ENCODE results near the gene MICALL2. TPM values are rescaled to one million over a fixed set of nuclear protein-coding genes. Genes with fewer than 3 reads are reported as not detected.

MICALL2 gene
- total RNA-seq, 1 experiment from 2014 or later, result 15.7 TPM

DNA sequence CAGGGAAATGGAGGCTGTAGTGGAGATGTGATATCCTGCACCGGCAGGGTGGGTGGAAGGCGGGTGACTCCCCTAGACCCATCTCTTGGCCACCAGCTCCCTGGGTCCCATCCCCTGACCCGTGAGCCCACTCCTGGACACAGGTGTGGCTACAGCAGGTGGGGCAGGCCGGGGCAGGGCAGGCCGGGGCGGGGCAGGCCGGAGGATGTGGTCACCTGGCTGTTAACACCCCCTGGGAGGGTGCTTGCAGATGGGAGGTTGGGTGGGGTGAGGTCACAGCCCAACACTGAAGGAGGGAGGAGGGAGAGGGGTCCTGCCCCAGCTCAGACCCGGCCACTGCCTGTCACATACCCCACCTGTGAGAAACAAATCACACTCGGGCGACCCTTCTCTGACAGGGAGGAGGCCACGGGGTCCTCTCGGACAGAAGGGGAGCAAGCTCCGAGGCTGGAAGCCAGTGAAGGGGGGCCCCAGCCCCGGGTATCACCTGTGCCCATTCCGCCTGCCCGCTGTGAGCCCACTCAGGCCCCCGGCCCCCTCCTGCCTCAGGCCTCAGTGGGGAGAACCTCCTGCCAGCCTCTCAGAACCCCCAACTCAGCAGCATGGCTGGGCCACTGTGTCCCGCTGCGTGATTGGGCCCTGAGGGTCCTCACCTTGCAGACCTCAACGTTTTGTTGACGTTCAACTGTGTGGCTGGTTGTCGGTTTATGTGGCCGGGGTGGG is 74.0 kb downstream of the MICALL2 start:
- ATAC-seq, result no peak
- no peak for DNase-seq (ENCODE audit: low spot score)
- no peaks in the 10 kb centered on the region for H3K9me3 Mint-ChIP-seq
- ChIA-PET POLR2A (no interaction called here), CTCF (interaction anchor here (0.9 to 2.8 kb wide), 7 partner anchors 15 to 95 kb away, joined by 3 to 12 read pairs (median 4); no protein-coding TSS in a partner anchor)
- H3K36me3 Mint-ChIP-seq, result no peaks in the 10 kb centered on the region
- no peak overlapping the region for H3K4me3 Mint-ChIP-seq
- H3K27me3 Mint-ChIP-seq (ENCODE audit: low read depth), result peaks cover 2% of the 10 kb centered on the region; the same call in 1 of the 2 replicates
- no peak overlapping the region for H3K27ac Mint-ChIP-seq
- TF ChIP-seq, protein P1, sequence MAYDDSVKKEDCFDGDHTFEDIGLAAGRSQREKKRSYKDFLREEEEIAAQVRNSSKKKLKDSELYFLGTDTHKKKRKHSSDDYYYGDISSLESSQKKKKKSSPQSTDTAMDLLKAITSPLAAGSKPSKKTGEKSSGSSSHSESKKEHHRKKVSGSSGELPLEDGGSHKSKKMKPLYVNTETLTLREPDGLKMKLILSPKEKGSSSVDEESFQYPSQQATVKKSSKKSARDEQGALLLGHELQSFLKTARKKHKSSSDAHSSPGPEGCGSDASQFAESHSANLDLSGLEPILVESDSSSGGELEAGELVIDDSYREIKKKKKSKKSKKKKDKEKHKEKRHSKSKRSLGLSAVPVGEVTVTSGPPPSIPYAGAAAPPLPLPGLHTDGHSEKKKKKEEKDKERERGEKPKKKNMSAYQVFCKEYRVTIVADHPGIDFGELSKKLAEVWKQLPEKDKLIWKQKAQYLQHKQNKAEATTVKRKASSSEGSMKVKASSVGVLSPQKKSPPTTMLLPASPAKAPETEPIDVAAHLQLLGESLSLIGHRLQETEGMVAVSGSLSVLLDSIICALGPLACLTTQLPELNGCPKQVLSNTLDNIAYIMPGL (CRISPR knock-in tag; IDR thresholded peaks at IDR 0.05), result no peak
- TF ChIP-seq, protein P2, sequence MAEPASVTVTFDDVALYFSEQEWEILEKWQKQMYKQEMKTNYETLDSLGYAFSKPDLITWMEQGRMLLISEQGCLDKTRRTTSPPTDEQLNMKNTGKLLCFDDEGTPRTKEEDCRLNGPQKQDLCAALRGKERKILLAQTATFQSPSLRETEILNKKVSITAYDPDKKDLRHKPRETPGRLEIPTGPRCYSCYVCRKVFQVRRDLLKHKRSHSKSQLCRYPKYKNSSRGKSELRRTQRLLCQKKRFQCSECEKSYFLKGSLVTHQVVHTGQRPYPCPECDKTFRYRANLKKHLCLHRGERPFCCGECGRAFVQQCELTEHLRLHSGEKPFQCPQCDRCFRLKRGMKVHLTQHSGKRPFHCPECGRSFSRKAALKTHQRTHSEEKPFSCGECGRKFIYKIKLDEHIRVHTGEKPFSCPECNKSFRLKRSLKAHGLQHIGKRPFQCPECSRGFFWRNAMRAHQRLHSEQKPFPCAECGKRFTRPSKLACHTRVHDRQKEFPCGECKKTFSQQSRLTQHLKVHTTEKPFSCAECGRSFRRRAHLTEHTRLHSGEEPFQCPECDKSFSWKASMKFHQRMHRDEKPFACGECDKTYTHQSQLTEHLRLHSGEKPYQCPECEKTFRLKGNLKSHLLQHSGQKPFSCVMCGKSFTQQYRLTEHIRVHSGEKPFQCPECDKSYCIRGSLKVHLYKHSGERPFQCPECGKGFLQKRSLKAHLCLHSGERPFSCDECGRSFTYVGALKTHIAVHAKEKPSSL (CRISPR knock-in tag; conservative IDR thresholded peaks at IDR 0.05), result no peak
- TF ChIP-seq, protein P3, sequence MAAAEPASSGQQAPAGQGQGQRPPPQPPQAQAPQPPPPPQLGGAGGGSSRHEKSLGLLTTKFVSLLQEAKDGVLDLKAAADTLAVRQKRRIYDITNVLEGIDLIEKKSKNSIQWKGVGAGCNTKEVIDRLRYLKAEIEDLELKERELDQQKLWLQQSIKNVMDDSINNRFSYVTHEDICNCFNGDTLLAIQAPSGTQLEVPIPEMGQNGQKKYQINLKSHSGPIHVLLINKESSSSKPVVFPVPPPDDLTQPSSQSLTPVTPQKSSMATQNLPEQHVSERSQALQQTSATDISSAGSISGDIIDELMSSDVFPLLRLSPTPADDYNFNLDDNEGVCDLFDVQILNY (CRISPR knock-in tag; IDR thresholded peaks at IDR 0.05), result no peak
- TF ChIP-seq KAT7 (CRISPR knock-in tag; IDR thresholded peaks at IDR 0.05; ENCODE audit: borderline replicate concordance) (no peak), FOXK1 (CRISPR knock-in tag; IDR thresholded peaks at IDR 0.05) (no peak), MXD4 (CRISPR knock-in tag; IDR thresholded peaks at IDR 0.05; ENCODE audit: borderline replicate concordance) (no peak), NFE2L1 (CRISPR knock-in tag; IDR thresholded peaks at IDR 0.05) (no peak)
- TF ChIP-seq, protein P4, sequence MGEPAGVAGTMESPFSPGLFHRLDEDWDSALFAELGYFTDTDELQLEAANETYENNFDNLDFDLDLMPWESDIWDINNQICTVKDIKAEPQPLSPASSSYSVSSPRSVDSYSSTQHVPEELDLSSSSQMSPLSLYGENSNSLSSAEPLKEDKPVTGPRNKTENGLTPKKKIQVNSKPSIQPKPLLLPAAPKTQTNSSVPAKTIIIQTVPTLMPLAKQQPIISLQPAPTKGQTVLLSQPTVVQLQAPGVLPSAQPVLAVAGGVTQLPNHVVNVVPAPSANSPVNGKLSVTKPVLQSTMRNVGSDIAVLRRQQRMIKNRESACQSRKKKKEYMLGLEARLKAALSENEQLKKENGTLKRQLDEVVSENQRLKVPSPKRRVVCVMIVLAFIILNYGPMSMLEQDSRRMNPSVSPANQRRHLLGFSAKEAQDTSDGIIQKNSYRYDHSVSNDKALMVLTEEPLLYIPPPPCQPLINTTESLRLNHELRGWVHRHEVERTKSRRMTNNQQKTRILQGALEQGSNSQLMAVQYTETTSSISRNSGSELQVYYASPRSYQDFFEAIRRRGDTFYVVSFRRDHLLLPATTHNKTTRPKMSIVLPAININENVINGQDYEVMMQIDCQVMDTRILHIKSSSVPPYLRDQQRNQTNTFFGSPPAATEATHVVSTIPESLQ (CRISPR knock-in tag; IDR thresholded peaks at IDR 0.05), result no peak
- TF ChIP-seq, protein P5, sequence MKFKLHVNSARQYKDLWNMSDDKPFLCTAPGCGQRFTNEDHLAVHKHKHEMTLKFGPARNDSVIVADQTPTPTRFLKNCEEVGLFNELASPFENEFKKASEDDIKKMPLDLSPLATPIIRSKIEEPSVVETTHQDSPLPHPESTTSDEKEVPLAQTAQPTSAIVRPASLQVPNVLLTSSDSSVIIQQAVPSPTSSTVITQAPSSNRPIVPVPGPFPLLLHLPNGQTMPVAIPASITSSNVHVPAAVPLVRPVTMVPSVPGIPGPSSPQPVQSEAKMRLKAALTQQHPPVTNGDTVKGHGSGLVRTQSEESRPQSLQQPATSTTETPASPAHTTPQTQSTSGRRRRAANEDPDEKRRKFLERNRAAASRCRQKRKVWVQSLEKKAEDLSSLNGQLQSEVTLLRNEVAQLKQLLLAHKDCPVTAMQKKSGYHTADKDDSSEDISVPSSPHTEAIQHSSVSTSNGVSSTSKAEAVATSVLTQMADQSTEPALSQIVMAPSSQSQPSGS (CRISPR knock-in tag; IDR thresholded peaks at IDR 0.05; ENCODE audit: borderline replicate concordance, low read depth), result no peak
- H3K4me1 Mint-ChIP-seq, result no peaks in the 10 kb centered on the region

Other genes with a start within 250 kb of the MICALL2 start
- not detected in 3 replicates for gene UNCX, start 226.6 kb downstream of the MICALL2 start, total RNA-seq (2021)
- gene INTS1, start 44.9 kb upstream of the MICALL2 start, total RNA-seq (2021), result 143 to 161 TPM (median 150 TPM) in 3 replicates
- gene MAFK, start 71.2 kb upstream of the MICALL2 start, total RNA-seq (2021), result 15.7 to 21.7 TPM (median 18.7 TPM) in 3 replicates
- gene TMEM184A, start 96.7 kb upstream of the MICALL2 start, total RNA-seq (2021), result 1.3 to 1.4 TPM (median 1.3 TPM) in 3 replicates
- gene PSMG3, start 110.6 kb upstream of the MICALL2 start, total RNA-seq (2021), result 33.3 to 50.7 TPM (median 45.9 TPM) in 3 replicates
- 4.1 to 4.6 TPM (median 4.4 TPM) in 3 replicates for gene ELFN1, start 210.8 kb upstream of the MICALL2 start, total RNA-seq (2021)